HG02973 (cell line): ENCODE measurements around the gene TNS3.

Experiments
- ATAC-seq: cut with Tn5 transposase; IDR thresholded peaks from one replicate; pipeline ENCODE4 v1.9.1; 2021; ENCODE audit warnings: moderate library complexity; ENCODE audit not compliant: unreplicated experiment

The TNS3 gene

GRCh38 chr7:47528471-47528870 is 53.4 kb downstream of the TNS3 start:
- no peak for ATAC-seq

GRCh38 chr7:47526466-47526865 is 55.4 kb downstream of the TNS3 start:
- ATAC-seq: no peak

- ATAC-seq: no peak
These were observed 56.8 kb downstream of the TNS3 start for GRCh38 chr7:47525066-47525623.

GRCh38 chr7:47523401-47523800 is 58.5 kb downstream of the TNS3 start:
- ATAC-seq: no peak

GRCh38 chr7:47521816-47522561 is 59.9 kb downstream of the TNS3 start:
- no peak for ATAC-seq

GRCh38 chr7:47521011-47521795 is 60.7 kb downstream of the TNS3 start:
- ATAC-seq: no peak

- ATAC-seq: no peak
These were observed 61.5 kb downstream of the TNS3 start for GRCh38 chr7:47520406-47520805.

GRCh38 chr7:47518827-47519226 is 63.1 kb downstream of the TNS3 start:
- no peak for ATAC-seq

- ATAC-seq: no peak
These were observed 64.0 kb downstream of the TNS3 start for GRCh38 chr7:47517821-47518480.

- ATAC-seq: no peak
These were observed 64.8 kb downstream of the TNS3 start for GRCh38 chr7:47516985-47517600.

GRCh38 chr7:47516386-47516785 is 65.5 kb downstream of the TNS3 start:
- no peak for ATAC-seq

- no peak for ATAC-seq
These were observed 66.5 kb downstream of the TNS3 start for GRCh38 chr7:47515305-47515834.

GRCh38 chr7:47514818-47515217 is 67.1 kb downstream of the TNS3 start:
- ATAC-seq: no peak

GRCh38 chr7:47514367-47514766 is 67.5 kb downstream of the TNS3 start:
- no peak for ATAC-seq

- ATAC-seq: no peak
These were observed 68.1 kb downstream of the TNS3 start for GRCh38 chr7:47513741-47514241.

GRCh38 chr7:47512481-47513176 is 69.3 kb downstream of the TNS3 start:
- ATAC-seq: no peak

- ATAC-seq: no peak
These were observed 70.1 kb downstream of the TNS3 start for GRCh38 chr7:47511699-47512370.

GRCh38 chr7:47510786-47511185 is 71.1 kb downstream of the TNS3 start:
- no peak for ATAC-seq

GRCh38 chr7:47510192-47510591 is 71.7 kb downstream of the TNS3 start:
- ATAC-seq: no peak
